ENCODE data around the gene GXYLT2. TPM values are rescaled to one million over a fixed set of nuclear protein-coding genes. Genes with fewer than 3 reads are reported as not detected.

GXYLT2 gene
- total RNA-seq (under 1 TPM in 1 of 2 donors, not detected in 1; 0.10 TPM), total RNA-seq (0.15 to 0.35 reads per million in 2 donors)

- Mint-ChIP-seq H3K27me3 (peaks cover 75% of the 10 kb centered on the region), H3K27ac (no peak within 1 kb of the TSS), H3K36me3 (ENCODE audit: low read depth) (peaks cover 3% of the 10 kb centered on the region)
Measured at GRCh38 chr3:72887705-72888545, at the start of gene GXYLT2. TSS of gene GXYLT2 (plus strand) at chr3:72888046. CDS start at chr3:72888234, 188 bp downstream.

GRCh38 chr3:72839057-72839456 lies 48.8 kb upstream of the GXYLT2 start:
- DNase-seq (no peak), ATAC-seq (no peak)
- no peaks in the 10 kb centered on the region for H3K9me3 ChIP-seq (ENCODE audit: control insufficient read depth, low read length, poor library complexity, severe bottlenecking)
- peaks cover 22% of the 10 kb centered on the region for H3K36me3 Mint-ChIP-seq (ENCODE audit: low read depth)
- H3K27me3 Mint-ChIP-seq, result no peaks in the 10 kb centered on the region
- H3K4me3 Mint-ChIP-seq, result no peak overlapping the region
- peaks cover 16% of the 10 kb centered on the region for H3K4me1 Mint-ChIP-seq
- H3K27ac Mint-ChIP-seq, result no peak overlapping the region

More at GRCh38 chr3:72887705-72888545, at the start of gene GXYLT2:
- peak within 1 kb of the TSS; percentile 88 for H3K4me3 Mint-ChIP-seq
- no peak for DNase-seq
- peaks cover 9% of the 10 kb centered on the region for H3K4me1 Mint-ChIP-seq
- peak; percentile 79 for ATAC-seq
- no peaks in the 10 kb centered on the region for H3K9me3 ChIP-seq (ENCODE audit: control insufficient read depth, low read length, poor library complexity, severe bottlenecking)

GRCh38 chr3:72844436-72844993 lies 43.3 kb upstream of the GXYLT2 start:
- no peaks in the 10 kb centered on the region for H3K27me3 Mint-ChIP-seq
- H3K36me3 Mint-ChIP-seq (ENCODE audit: low read depth), result peaks cover 9% of the 10 kb centered on the region
- no peaks in the 10 kb centered on the region for H3K9me3 ChIP-seq (ENCODE audit: control insufficient read depth, low read length, poor library complexity, severe bottlenecking)
- ATAC-seq, result no peak
- H3K4me3 Mint-ChIP-seq, result no peak overlapping the region
- no peak overlapping the region for H3K27ac Mint-ChIP-seq
- DNase-seq, result no peak
- peaks cover 36% of the 10 kb centered on the region for H3K4me1 Mint-ChIP-seq

GRCh38 chr3:72846166-72846565 lies 41.7 kb upstream of the GXYLT2 start:
- no peaks in the 10 kb centered on the region for H3K9me3 ChIP-seq (ENCODE audit: control insufficient read depth, low read length, poor library complexity, severe bottlenecking)
- no peak for ATAC-seq
- H3K36me3 Mint-ChIP-seq (ENCODE audit: low read depth), result peaks cover 6% of the 10 kb centered on the region
- H3K27me3 Mint-ChIP-seq, result no peaks in the 10 kb centered on the region
- peak overlapping the region; percentile 91 for H3K27ac Mint-ChIP-seq
- no peak for DNase-seq
- peaks cover 36% of the 10 kb centered on the region for H3K4me1 Mint-ChIP-seq
- no peak overlapping the region for H3K4me3 Mint-ChIP-seq

GRCh38 chr3:72847282-72847681 lies 40.6 kb upstream of the GXYLT2 start:
- ATAC-seq, result no peak
- no peak for DNase-seq
- Mint-ChIP-seq H3K4me1 (peaks cover 36% of the 10 kb centered on the region), H3K27ac (peak overlapping the region; percentile 91), H3K4me3 (peak overlapping the region; percentile 99), H3K27me3 (no peaks in the 10 kb centered on the region), H3K36me3 (ENCODE audit: low read depth) (peaks cover 2% of the 10 kb centered on the region)
- H3K9me3 ChIP-seq (ENCODE audit: control insufficient read depth, low read length, poor library complexity, severe bottlenecking), result no peaks in the 10 kb centered on the region

- H3K36me3 Mint-ChIP-seq (ENCODE audit: low read depth), result peaks cover 2% of the 10 kb centered on the region
- peaks cover 36% of the 10 kb centered on the region for H3K4me1 Mint-ChIP-seq
- no peaks in the 10 kb centered on the region for H3K9me3 ChIP-seq (ENCODE audit: control insufficient read depth, low read length, poor library complexity, severe bottlenecking)
- peak within 1 kb of the TSS; percentile 91 for H3K27ac Mint-ChIP-seq
- ATAC-seq (peak; percentile 96), DNase-seq (peak; percentile 86 to 89 (median 87))
- no peaks in the 10 kb centered on the region for H3K27me3 Mint-ChIP-seq
- H3K4me3 Mint-ChIP-seq, result peak within 1 kb of the TSS; percentile 99
Measured at GRCh38 chr3:72847751-72848702, 39.8 kb upstream of the GXYLT2 start, which contains the start of gene SHQ1. TSS of gene SHQ1 (minus strand) at chr3:72848445. CDS start at chr3:72848340, 105 bp downstream.

GRCh38 chr3:72848703-72849081 lies 39.2 kb upstream of the GXYLT2 start:
- DNase-seq (peak in 2 of 3 donors; percentile 5 to 17), ATAC-seq (peak; percentile 53)
- peaks cover 36% of the 10 kb centered on the region for H3K4me1 Mint-ChIP-seq
- H3K36me3 Mint-ChIP-seq (ENCODE audit: low read depth), result peaks cover 2% of the 10 kb centered on the region
- H3K4me3 Mint-ChIP-seq, result peak overlapping the region; percentile 99
- no peaks in the 10 kb centered on the region for H3K27me3 Mint-ChIP-seq
- H3K27ac Mint-ChIP-seq, result peak overlapping the region; percentile 91
- no peaks in the 10 kb centered on the region for H3K9me3 ChIP-seq (ENCODE audit: control insufficient read depth, low read length, poor library complexity, severe bottlenecking)

GRCh38 chr3:72855001-72855400 lies 32.8 kb upstream of the GXYLT2 start:
- H3K9me3 ChIP-seq (ENCODE audit: control insufficient read depth, low read length, poor library complexity, severe bottlenecking), result no peaks in the 10 kb centered on the region
- Mint-ChIP-seq H3K27me3 (peaks cover 8% of the 10 kb centered on the region), H3K36me3 (ENCODE audit: low read depth) (no peaks in the 10 kb centered on the region), H3K4me1 (peaks cover 4% of the 10 kb centered on the region), H3K4me3 (no peak overlapping the region), H3K27ac (no peak overlapping the region)
- ATAC-seq (no peak), DNase-seq (no peak)

- Mint-ChIP-seq H3K4me1 (peaks cover 2% of the 10 kb centered on the region), H3K27me3 (peaks cover 4% of the 10 kb centered on the region), H3K36me3 (ENCODE audit: low read depth) (no peaks in the 10 kb centered on the region), H3K27ac (no peak overlapping the region), H3K4me3 (no peak overlapping the region)
- DNase-seq, result no peak
- ATAC-seq, result no peak
- H3K9me3 ChIP-seq (ENCODE audit: control insufficient read depth, low read length, poor library complexity, severe bottlenecking), result no peaks in the 10 kb centered on the region
Measured at GRCh38 chr3:72860053-72860452, 27.8 kb upstream of the GXYLT2 start.

- Mint-ChIP-seq H3K27me3 (no peaks in the 10 kb centered on the region), H3K36me3 (ENCODE audit: low read depth) (no peaks in the 10 kb centered on the region), H3K27ac (no peak overlapping the region), H3K4me1 (peaks cover 2% of the 10 kb centered on the region), H3K4me3 (no peak overlapping the region)
- no peaks in the 10 kb centered on the region for H3K9me3 ChIP-seq (ENCODE audit: control insufficient read depth, low read length, poor library complexity, severe bottlenecking)
- ATAC-seq (no peak), DNase-seq (no peak)
Measured at GRCh38 chr3:72860846-72861245, 27.0 kb upstream of the GXYLT2 start.

- no peak for ATAC-seq
- Mint-ChIP-seq H3K4me1 (peaks cover 2% of the 10 kb centered on the region), H3K27me3 (peaks cover under 1% of the 10 kb centered on the region), H3K4me3 (no peak overlapping the region), H3K27ac (no peak overlapping the region), H3K36me3 (ENCODE audit: low read depth) (no peaks in the 10 kb centered on the region)
- no peak for DNase-seq
- H3K9me3 ChIP-seq (ENCODE audit: control insufficient read depth, low read length, poor library complexity, severe bottlenecking), result no peaks in the 10 kb centered on the region
Measured at GRCh38 chr3:72862314-72863090, 25.3 kb upstream of the GXYLT2 start.

GRCh38 chr3:72872183-72872582 lies 15.7 kb upstream of the GXYLT2 start:
- H3K27me3 Mint-ChIP-seq, result peaks cover 41% of the 10 kb centered on the region
- DNase-seq, result no peak
- no peak overlapping the region for H3K27ac Mint-ChIP-seq
- no peak overlapping the region for H3K4me3 Mint-ChIP-seq
- no peak for ATAC-seq
- no peaks in the 10 kb centered on the region for H3K9me3 ChIP-seq (ENCODE audit: control insufficient read depth, low read length, poor library complexity, severe bottlenecking)
- no peaks in the 10 kb centered on the region for H3K4me1 Mint-ChIP-seq
- peaks cover 2% of the 10 kb centered on the region for H3K36me3 Mint-ChIP-seq (ENCODE audit: low read depth)
